Ascending aorta (tissue), 2 donors: ENCODE measurements around the gene MGAT5. TPM values are rescaled to one million over a fixed set of nuclear protein-coding genes. Genes with fewer than 3 reads are reported as not detected.
A peak's percentile ranks its signal among the peaks of the same experiment; 100 is the strongest.

Experiments
- DNase-seq, 2 donors: peaks; one replicate each; pipeline ENCODE4 v3.0.0-alpha.2; 2019; ENCODE audit warnings: low spot score in 2 of 2
- H3K27ac ChIP-seq, 2 donors: fragments of 200-600 bp; sonication (generic); one replicate each; pipeline ENCODE4 v1.5.1; 2016 to 2017; ENCODE audit warnings: mild to moderate bottlenecking in 1 of 2
- H3K27me3 ChIP-seq: fragments of 200-600 bp; sonication (generic); one replicate; pipeline ENCODE4 v1.5.1; 2017
- H3K36me3 ChIP-seq, 2 donors: fragments of 200-600 bp; sonication (generic); one replicate each; pipeline ENCODE4 v1.5.1; 2016
- H3K4me1 ChIP-seq, 2 donors: fragments of 200-600 bp; sonication (generic); one replicate each; pipeline ENCODE4 v1.5.1; 2016 to 2017; ENCODE audit warnings: mild to moderate bottlenecking in 1 of 2
- H3K4me3 ChIP-seq, 2 donors: fragments of 200-600 bp; sonication (generic); one replicate each; pipeline ENCODE4 v1.5.1; 2016 to 2017; ENCODE audit warnings: mild to moderate bottlenecking in 1 of 2
- H3K9me3 ChIP-seq, 2 donors: fragments of 200-600 bp; sonication (generic); one replicate each; pipeline ENCODE4 v1.5.1; 2016
- intact Hi-C: fragments of 100-400 bp; cut with DNase I; formaldehyde crosslinking; loops from one replicate; pipeline ENCODE4 v1.15.1; 2023
- total RNA-seq: library from RNA; depleted of rRNA; stranded (reverse); fragments of >200 nt; gene quantifications from one replicate; pipeline ENCODE4 v1.1.0, GENCODE V29; 2016
- TF ChIP-seq, protein P1 (sequence below), 3 experiments: fragments of 200-600 bp in 2 of 3; fragments of 450-650 bp in 1 of 3; sonication (generic) in 2 of 3; IDR thresholded peaks; one replicate each; pipeline ENCODE4 v1.5.1; 2016 to 2019; ENCODE audit warnings: antibody characterized with exemption in 3 of 3, mild to moderate bottlenecking in 1 of 3, moderate library complexity in 1 of 3

Gene MGAT5
- total RNA-seq, 1 donor from 2014 or later: 15.4 TPM

DNA sequence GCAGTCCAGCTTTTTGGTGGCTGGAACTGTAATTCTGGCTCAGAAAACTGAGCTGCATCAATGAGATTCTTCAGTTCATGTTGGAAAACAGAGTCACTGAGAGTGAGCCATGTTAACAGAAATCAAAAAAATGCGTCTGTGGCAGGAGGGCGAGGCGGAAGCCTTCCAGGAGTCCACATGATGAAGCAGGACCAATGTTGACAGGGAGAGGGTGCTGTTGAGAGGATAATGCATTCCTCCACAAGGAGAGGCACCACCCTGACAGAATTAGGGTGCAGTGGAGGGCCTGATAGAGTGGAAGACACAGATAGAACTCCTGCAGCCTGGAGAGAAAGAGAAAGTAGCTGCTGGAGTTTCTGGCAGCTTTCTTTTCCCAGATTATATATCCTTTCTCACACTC is 111.5 kb downstream of the MGAT5 start:
- Histone ChIP-seq H3K36me3 (peaks cover 0 to 7% of the 10 kb centered on the region in 2 donors), H3K4me1 (peaks cover 15 to 24% of the 10 kb centered on the region in 2 donors), H3K27ac (no peak overlapping the region), H3K9me3 (no peaks in the 10 kb centered on the region), H3K27me3 (no peaks in the 10 kb centered on the region), H3K4me3 (no peak overlapping the region)
- DNase-seq: no peak
- TF ChIP-seq, protein P1, sequence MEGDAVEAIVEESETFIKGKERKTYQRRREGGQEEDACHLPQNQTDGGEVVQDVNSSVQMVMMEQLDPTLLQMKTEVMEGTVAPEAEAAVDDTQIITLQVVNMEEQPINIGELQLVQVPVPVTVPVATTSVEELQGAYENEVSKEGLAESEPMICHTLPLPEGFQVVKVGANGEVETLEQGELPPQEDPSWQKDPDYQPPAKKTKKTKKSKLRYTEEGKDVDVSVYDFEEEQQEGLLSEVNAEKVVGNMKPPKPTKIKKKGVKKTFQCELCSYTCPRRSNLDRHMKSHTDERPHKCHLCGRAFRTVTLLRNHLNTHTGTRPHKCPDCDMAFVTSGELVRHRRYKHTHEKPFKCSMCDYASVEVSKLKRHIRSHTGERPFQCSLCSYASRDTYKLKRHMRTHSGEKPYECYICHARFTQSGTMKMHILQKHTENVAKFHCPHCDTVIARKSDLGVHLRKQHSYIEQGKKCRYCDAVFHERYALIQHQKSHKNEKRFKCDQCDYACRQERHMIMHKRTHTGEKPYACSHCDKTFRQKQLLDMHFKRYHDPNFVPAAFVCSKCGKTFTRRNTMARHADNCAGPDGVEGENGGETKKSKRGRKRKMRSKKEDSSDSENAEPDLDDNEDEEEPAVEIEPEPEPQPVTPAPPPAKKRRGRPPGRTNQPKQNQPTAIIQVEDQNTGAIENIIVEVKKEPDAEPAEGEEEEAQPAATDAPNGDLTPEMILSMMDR (IDR thresholded peaks at IDR 0.05): no peak
- intact Hi-C loops: no loop called here

DNA sequence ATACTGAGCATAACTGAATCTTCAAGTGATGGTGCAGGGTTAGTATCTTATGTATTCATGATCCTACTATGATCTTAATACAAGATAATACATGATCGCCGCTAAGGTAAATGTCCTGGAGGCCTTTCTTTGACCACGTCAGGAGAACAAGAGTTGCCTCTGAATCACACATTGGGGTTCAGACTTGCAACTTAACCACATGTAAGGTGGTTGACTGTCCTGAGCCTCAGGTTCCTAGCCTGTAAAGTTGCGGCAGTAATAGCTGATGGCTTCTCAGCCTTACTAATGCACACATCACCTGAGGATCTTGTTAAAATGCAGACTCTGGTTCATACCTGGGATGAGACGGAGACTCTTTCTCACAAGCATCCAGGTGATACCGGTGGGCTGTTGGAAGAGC is 112.5 kb downstream of the MGAT5 start:
- no peaks in the 10 kb centered on the region for H3K9me3 ChIP-seq
- no peak overlapping the region for H3K4me3 ChIP-seq
- TF ChIP-seq, protein P1 (IDR thresholded peaks at IDR 0.05): no peak
- no peaks in the 10 kb centered on the region for H3K27me3 ChIP-seq
- H3K36me3 ChIP-seq: peaks cover 0 to 7% of the 10 kb centered on the region in 2 donors
- peaks cover 15 to 22% of the 10 kb centered on the region in 2 donors for H3K4me1 ChIP-seq
- no peak for DNase-seq
- H3K27ac ChIP-seq: peak overlapping the region; percentile 64 to 66
- intact Hi-C loops: no loop called here

DNA sequence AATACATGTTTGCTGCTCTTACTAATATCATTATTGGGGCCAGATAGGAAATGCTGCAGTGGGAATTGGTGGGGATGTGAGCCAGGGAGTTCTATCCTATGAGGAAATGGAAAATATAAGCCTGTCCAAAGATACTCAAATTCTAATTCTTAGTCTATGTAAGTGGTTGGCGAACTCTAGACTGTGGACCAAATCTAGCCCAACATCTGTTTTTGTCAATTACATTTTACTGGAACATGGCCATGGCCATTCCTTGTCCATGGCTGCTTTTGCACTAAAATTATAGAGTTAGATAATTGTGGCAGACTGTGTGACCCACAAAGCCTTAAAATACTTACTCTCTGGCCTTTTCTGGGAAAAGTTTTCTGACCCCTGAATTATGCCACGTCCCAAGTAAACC is 113.3 kb downstream of the MGAT5 start:
- peak overlapping the region; percentile 64 to 66 for H3K27ac ChIP-seq
- no peaks in the 10 kb centered on the region for H3K27me3 ChIP-seq
- TF ChIP-seq, protein P1 (IDR thresholded peaks at IDR 0.05): no peak
- H3K9me3 ChIP-seq: no peaks in the 10 kb centered on the region
- peaks cover 15 to 22% of the 10 kb centered on the region in 2 donors for H3K4me1 ChIP-seq
- peaks cover 0 to 7% of the 10 kb centered on the region in 2 donors for H3K36me3 ChIP-seq
- intact Hi-C loops: no loop called here
- no peak overlapping the region for H3K4me3 ChIP-seq
- DNase-seq: no peak

DNA sequence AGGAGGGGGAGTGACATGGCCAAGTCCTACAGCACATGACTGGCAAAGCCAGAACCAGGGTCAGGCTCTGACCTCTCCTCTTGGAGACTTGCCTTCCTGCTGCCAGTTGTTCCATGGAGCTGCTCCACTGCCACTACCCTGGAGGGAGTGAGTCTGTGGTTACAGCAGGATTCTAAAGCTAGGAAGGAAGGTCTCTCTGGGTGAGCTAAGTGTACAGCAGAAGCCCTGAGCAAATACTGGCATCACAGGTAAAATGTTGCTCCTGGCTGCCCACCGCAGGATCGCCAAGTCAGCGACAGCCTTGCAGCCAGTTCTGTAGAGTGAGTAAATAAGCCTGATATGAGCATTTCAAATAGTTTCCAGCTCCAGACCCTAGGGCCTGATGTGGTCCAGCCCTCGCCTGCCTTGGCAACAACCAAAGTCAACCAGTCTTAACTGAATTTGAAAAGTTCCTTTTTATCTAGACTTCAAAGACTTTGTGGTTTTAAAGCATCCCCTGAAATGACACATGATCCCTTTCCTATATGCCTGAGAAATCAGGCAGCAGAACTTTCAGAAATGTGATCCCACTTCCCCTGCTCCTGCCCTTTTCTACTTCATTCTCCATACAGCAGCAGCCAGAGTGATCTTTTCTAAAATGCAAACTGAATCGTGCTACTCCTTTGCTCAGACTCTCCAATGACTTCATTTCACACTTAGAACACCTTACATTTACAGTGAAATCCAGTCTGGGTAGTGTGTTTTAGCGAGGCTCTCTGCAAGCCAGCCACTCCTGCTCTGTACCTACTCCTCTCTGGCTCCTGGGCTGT is 114.3 kb downstream of the MGAT5 start:
- DNase-seq: no peak
- Histone ChIP-seq H3K27me3 (no peaks in the 10 kb centered on the region), H3K36me3 (peaks cover 0 to 2% of the 10 kb centered on the region in 2 donors), H3K4me3 (no peak overlapping the region), H3K9me3 (no peaks in the 10 kb centered on the region), H3K27ac (peak overlapping the region; percentile 64 to 66), H3K4me1 (peaks cover 15 to 22% of the 10 kb centered on the region in 2 donors)
- TF ChIP-seq, protein P1 (IDR thresholded peaks at IDR 0.05): no peak
- intact Hi-C loops: no loop called here

DNA sequence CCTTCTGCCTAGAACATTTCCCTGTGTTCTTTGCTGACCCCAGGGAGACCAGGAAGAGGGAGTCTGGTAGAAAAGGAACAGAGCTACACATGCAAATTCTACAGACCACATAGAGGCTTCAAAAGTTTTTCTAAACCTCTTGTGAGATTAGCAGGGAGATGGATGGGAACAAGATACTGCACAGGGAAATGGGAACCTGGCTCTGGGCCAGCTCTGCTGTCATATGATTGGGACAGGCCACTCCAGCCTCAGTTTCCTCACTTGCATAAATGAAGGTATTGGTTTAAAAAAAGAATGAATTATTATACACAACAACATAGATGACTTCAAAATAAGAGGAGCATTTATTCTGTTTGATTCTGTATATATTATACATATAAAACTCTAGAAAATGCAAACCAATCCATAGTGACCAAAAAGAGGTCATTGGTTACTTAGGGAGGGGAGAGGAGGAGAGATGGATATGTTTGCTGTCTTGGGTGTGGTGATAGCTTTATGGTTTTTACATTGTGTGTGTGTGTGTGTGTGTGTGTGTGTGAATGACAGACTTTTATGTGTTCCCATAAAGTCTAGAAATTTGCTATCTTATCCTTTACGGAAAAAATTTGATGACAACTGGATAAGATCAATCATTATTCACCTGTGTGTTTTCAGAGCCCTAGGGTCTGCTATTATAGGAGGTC is 115.5 kb downstream of the MGAT5 start:
- DNase-seq: no peak
- Histone ChIP-seq H3K27me3 (no peaks in the 10 kb centered on the region), H3K4me3 (no peak overlapping the region), H3K36me3 (no peaks in the 10 kb centered on the region), H3K9me3 (no peaks in the 10 kb centered on the region), H3K27ac (peak overlapping the region; percentile 64 to 66), H3K4me1 (peaks cover 15 to 22% of the 10 kb centered on the region in 2 donors)
- TF ChIP-seq, protein P1 (IDR thresholded peaks at IDR 0.05): no peak
- intact Hi-C loops: no loop called here
